Measurements from ENCODE around the gene CHN1. TPM values are rescaled to one million over a fixed set of nuclear protein-coding genes. Genes with fewer than 3 reads are reported as not detected.

CHN1 gene
- total and polyA plus RNA-seq, 2 of the 8 experiments (the other 6 are each of a cell fraction or from before 2014, with no cell fraction given) = 54.0 to 65.7 TPM

DNA sequence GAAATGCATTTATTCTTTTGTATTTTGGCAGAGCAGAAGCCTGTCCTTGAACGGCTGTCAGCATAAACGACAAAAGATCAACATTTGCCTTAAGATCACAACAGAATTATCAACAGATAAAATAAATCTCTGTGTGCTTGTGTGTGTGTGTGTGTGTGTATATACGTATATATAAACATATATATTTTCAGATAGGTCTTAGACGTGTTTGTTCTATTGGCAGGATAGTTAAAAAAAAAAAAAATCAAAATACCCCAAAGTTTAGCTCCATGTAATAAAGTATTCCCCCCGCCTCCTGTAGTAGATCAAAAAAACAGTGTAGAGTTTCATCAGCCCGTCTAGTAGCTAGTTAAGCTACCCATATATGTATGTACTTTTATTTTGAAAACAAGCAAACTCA lies 107.9 kb downstream of the CHN1 start:
- Histone ChIP-seq H3K14ac (ENCODE audit: insufficient read length) (no peak overlapping the region), H3K56ac (replicated peaks; ENCODE audit: insufficient read length, low read depth, low read length) (no peak overlapping the region), H2AK5ac (ENCODE audit: low read depth, low read length) (no peak overlapping the region), H4K5ac (ENCODE audit: insufficient read length, low read depth, low read length) (no peak overlapping the region), H2AFZ (ENCODE audit: low read length) (no peak overlapping the region), H2BK5ac (ENCODE audit: low read depth, low read length) (no peak overlapping the region), H2BK20ac (ENCODE audit: low read length) (no peak overlapping the region), H3K79me1 (ENCODE audit: low read depth, low read length) (no peaks in the 10 kb centered on the region), H4K20me1 (replicated peaks in 1 of 2; ENCODE audit: control insufficient read depth in 1 of 2, insufficient read depth in 2 of 2, low read length in 2 of 2) (no peaks in the 10 kb centered on the region), H3K23me2 (ENCODE audit: low read depth, low read length) (no peaks in the 10 kb centered on the region), H3K4me2 (ENCODE audit: insufficient read depth in 1 of 2, low read depth in 2 of 2, low read length in 2 of 2) (no peak overlapping the region), H3K18ac (ENCODE audit: extremely low read depth, low read length) (no peak overlapping the region), H3K27me3 (replicated peaks in 1 of 4; ENCODE audit: control insufficient read depth in 3 of 4, extremely low read depth in 1 of 4, insufficient read depth in 3 of 4, low read length in 3 of 4) (no peaks in the 10 kb centered on the region), H3K27ac (ENCODE audit: low read depth, low read length) (no peak overlapping the region), H3K36me3 (ENCODE audit: control insufficient read depth in 2 of 4, insufficient read depth in 4 of 4, low read length in 3 of 4) (no peaks in the 10 kb centered on the region; a peak in 1 of 8 replicates), H3K23ac (ENCODE audit: insufficient read length) (no peak overlapping the region), H3K79me2 (ENCODE audit: control insufficient read depth in 1 of 2, insufficient read depth in 2 of 2, low read length in 2 of 2) (peaks cover 0 to 7% of the 10 kb centered on the region in 2 experiments; a peak in 2 of 4 replicates), H4K8ac (ENCODE audit: extremely low read depth, insufficient read depth, low read length) (no peak overlapping the region), H2BK120ac (replicated peaks; ENCODE audit: low read depth, low read length) (no peak overlapping the region), H4K91ac (replicated peaks; ENCODE audit: insufficient read length, low read length) (no peak overlapping the region), H3K9me3 (ENCODE audit: insufficient read depth in 2 of 2, low read depth in 1 of 2, low read length in 1 of 2) (no peaks in the 10 kb centered on the region), H2BK12ac (ENCODE audit: low read depth, low read length) (no peak overlapping the region), H3K9ac (replicated peaks in 1 of 4; ENCODE audit: extremely low read depth in 1 of 4, low read depth in 3 of 4, low read length in 3 of 4) (no peak overlapping the region), H3K4ac (replicated peaks; ENCODE audit: insufficient read length, low read depth, low read length) (no peak overlapping the region), H3K4me3 (ENCODE audit: extremely low read depth in 1 of 4, insufficient read depth in 2 of 4, low read depth in 3 of 4, low read length in 4 of 4) (no peak overlapping the region), H2BK15ac (ENCODE audit: low read length) (no peak overlapping the region), H3K4me1 (replicated peaks in 1 of 4; ENCODE audit: control insufficient read depth in 3 of 4, insufficient read depth in 4 of 4, low read length in 3 of 4) (peaks cover 0 to 3% (median 1%) of the 10 kb centered on the region in 4 experiments; a peak in 2 of 7 replicates)
- DNase-seq (ENCODE audit: low read depth in 1 of 2, low spot score in 2 of 2) (no peak), FAIRE-seq (no peak)
- WGBS, 2 experiments (ENCODE audit: extremely low coverage in 1 of 2, insufficient coverage in 1 of 2, insufficient read length in 1 of 2, insufficient replicate concordance in 2 of 2, low coverage in 1 of 2, low lambda C conversion rate in 2 of 2, missing lambda C conversion rate in 1 of 2) = 86% methylated on average over 6 of the region's 6 CpGs; no CpG with 5 or more reads in 1 of the 2 experiments
- ChIA-PET POLR2A (ENCODE audit: partially characterized antibody) (interaction anchor here (1.1 kb wide), 1 partner anchor 8 kb away, joined by 3 read pairs; no protein-coding TSS in a partner anchor), CTCF (ENCODE audit: partially characterized antibody) (interaction anchor here (0.6 to 1.6 kb wide), 5 partner anchors 15 to 92 kb away, joined by 3 to 5 read pairs (median 4); no protein-coding TSS in a partner anchor)
- TF ChIP-seq JUND (IDR thresholded peaks at IDR 0.05; ENCODE audit: low read length) (no peak), TEAD4 (IDR thresholded peaks at IDR 0.05; ENCODE audit: low read depth, low read length) (no peak), CHD1 (IDR thresholded peaks at IDR 0.05; ENCODE audit: low read depth, low read length) (no peak), SP2 (IDR thresholded peaks at IDR 0.05; ENCODE audit: low read length) (no peak), TCF12 (IDR thresholded peaks at IDR 0.05; ENCODE audit: low read depth, low read length) (no peak), MAFK (IDR thresholded peaks at IDR 0.05; ENCODE audit: low read depth, low read length) (no peak)

All from H1 (cell line).